Measurements from ENCODE around the gene NUDT22.

The NUDT22 gene

GRCh38 chr11:64258356-64258755 is 32.3 kb downstream of the NUDT22 start:
- no peak overlapping the region for H3K4me3 ChIP-seq (ENCODE audit: low read depth, low read length)
- no peak for DNase-seq (ENCODE audit: low read depth)
- TF ChIP-seq CTCF (conservative IDR thresholded peaks at IDR 0.05; ENCODE audit: low read depth, low read length): no peak

DNA sequence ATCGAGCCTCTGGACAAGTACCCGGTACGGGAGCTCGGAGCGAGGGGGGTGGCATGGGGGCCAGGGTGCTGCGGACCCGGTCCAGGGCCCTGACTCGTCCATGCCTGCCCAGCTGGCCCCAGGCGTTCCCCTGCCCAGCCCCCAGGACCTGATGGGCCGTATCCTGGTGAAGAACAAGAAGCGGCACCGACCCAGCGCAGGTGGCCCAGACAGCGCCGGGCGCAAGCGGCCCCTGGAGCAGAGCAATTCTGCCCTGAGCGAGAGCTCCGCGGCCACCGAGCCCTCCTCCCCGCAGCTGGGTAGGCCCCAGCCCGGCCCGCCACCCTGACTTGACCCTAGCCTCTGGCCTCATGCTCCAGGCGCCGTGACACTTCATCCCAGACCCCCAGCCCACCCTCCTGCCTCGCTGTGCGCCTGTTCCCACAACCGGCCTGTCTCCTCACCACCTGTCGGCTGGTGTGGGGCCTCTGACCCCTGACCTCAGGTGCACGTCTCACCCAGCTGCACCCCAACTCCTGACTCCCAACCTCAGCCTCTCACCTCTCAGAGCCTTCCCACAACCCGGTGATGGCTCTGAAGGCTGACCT is 33.0 kb downstream of the NUDT22 start:
- no peak overlapping the region for H3K4me3 ChIP-seq (ENCODE audit: low read depth, low read length)
- no peak for DNase-seq (ENCODE audit: low read depth)
- no peak for TF ChIP-seq CTCF (conservative IDR thresholded peaks at IDR 0.05; ENCODE audit: low read depth, low read length)

GRCh38 chr11:64259533-64260067 is 33.5 kb downstream of the NUDT22 start:
- no peak for TF ChIP-seq CTCF (conservative IDR thresholded peaks at IDR 0.05; ENCODE audit: low read depth, low read length)
- no peak overlapping the region for H3K4me3 ChIP-seq (ENCODE audit: low read depth, low read length)
- DNase-seq (ENCODE audit: low read depth): no peak

GRCh38 chr11:64260147-64260708 is 34.2 kb downstream of the NUDT22 start:
- H3K4me3 ChIP-seq (ENCODE audit: low read depth, low read length): no peak overlapping the region
- DNase-seq (ENCODE audit: low read depth): no peak
- no peak for TF ChIP-seq CTCF (conservative IDR thresholded peaks at IDR 0.05; ENCODE audit: low read depth, low read length)

GRCh38 chr11:64261556-64262080 is 35.5 kb downstream of the NUDT22 start:
- no peak overlapping the region for H3K4me3 ChIP-seq (ENCODE audit: low read depth, low read length)
- no peak for TF ChIP-seq CTCF (conservative IDR thresholded peaks at IDR 0.05; ENCODE audit: low read depth, low read length)
- no peak for DNase-seq (ENCODE audit: low read depth)

DNA sequence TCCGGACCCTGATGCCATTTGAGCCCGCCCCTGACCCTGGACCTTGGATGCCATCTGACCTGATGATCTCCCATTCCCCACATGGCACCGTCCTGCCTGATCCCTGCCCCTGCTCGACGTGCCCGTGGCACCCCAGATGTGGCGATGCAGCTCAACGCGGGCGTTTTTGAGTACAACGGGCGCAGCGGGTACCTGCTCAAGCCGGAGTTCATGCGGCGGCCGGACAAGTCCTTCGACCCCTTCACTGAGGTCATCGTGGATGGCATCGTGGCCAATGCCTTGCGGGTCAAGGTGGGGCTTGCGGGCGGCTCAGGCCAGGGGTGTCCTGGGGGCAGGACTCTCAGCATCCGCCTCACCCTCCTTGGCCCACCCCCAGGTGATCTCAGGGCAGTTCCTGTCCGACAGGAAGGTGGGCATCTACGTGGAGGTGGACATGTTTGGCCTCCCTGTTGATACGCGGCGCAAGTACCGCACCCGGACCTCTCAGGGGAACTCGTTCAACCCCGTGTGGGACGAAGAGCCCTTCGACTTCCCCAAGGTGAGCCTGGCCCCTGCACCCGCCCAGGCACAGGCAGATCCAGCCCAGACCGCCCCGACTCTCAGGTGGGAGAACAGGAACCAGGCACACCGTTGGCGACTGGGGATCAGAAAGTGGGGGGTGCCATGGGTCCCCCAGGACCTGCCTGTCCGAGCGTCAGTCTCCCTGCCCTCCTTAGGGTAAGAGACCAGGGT is 36.4 kb downstream of the NUDT22 start:
- no peak for DNase-seq (ENCODE audit: low read depth)
- no peak for TF ChIP-seq CTCF (conservative IDR thresholded peaks at IDR 0.05; ENCODE audit: low read depth, low read length)
- no peak overlapping the region for H3K4me3 ChIP-seq (ENCODE audit: low read depth, low read length)
